HAP-1 (cell line): ENCODE measurements around the gene ARHGAP5.

Experiments used
- DNase-seq, 2 experiments: peaks; one replicate each; pipeline ENCODE4 v3.0.0-alpha.2; 2016 to 2020; ENCODE audit warnings: low spot score in 2 of 2
- H3K27me3 ChIP-seq: fragments of 250-450 bp; sonication (Bioruptor Pico); 2 replicates; pipeline ENCODE4 v1.5.1; 2020; ENCODE audit warnings: low read depth, mild to moderate bottlenecking, moderate library complexity
- H3K36me3 ChIP-seq: fragments of 250-450 bp; sonication (Bioruptor Pico); replicated peaks from 2 replicates; pipeline ENCODE4 v1.5.1; 2020; ENCODE audit warnings: mild to moderate bottlenecking
- H3K4me1 ChIP-seq: fragments of 250-450 bp; sonication (Bioruptor Pico); 2 replicates; pipeline ENCODE4 v1.5.1; 2020; ENCODE audit warnings: mild to moderate bottlenecking
- H3K4me3 ChIP-seq: fragments of 250-450 bp; sonication (Bioruptor Pico); 2 replicates; pipeline ENCODE4 v1.5.1; 2020; ENCODE audit warnings: mild to moderate bottlenecking, moderate library complexity
- H3K9me3 ChIP-seq: fragments of 250-450 bp; sonication (Bioruptor Pico); 2 replicates; pipeline ENCODE4 v1.5.1; 2020; ENCODE audit warnings: mild to moderate bottlenecking, moderate library complexity
- in situ Hi-C: fragments of 300-500 bp; cut with MboI; formaldehyde crosslinking; loops from 3 replicates; pipeline ENCODE4 v1.14.3; 2020; ENCODE audit warnings: low sequenced_read_pairs, inconsistent platforms, mixed read lengths

The ARHGAP5 gene

GRCh38 chr14:32206552-32206951, 129.4 kb downstream of the ARHGAP5 start:
- no peaks in the 10 kb centered on the region for H3K9me3 ChIP-seq
- H3K4me1 ChIP-seq: peaks cover 16% of the 10 kb centered on the region
- H3K36me3 ChIP-seq: no peaks in the 10 kb centered on the region
- H3K27me3 ChIP-seq: no peaks in the 10 kb centered on the region; the same call in 1 of the 2 replicates
- no peak overlapping the region for H3K4me3 ChIP-seq
- in situ Hi-C loops: no loop called here
- no peak for DNase-seq

DNA sequence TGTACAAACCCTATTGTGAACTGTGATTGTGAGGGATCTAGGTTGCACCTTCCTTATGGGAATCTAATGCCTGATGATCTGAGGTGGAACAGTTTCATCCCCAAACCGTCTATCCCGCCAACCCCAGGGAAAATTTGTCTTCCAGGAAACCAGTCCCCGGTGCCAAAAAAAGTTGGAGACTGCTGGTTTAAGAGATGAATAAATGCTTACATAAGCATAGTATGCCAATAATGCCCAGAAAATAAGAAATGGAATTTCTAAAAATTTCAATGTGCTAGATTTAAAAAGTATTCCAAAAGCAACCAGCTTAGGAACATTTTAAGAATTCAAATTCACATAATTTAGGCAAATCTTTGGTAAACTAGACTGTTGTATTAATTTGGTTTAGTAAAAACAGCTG, 131.4 kb downstream of the ARHGAP5 start:
- in situ Hi-C loops: no loop called here
- Histone ChIP-seq H3K27me3 (no peaks in the 10 kb centered on the region; the same call in 1 of the 2 replicates), H3K4me1 (peaks cover 6% of the 10 kb centered on the region), H3K9me3 (no peaks in the 10 kb centered on the region), H3K36me3 (no peaks in the 10 kb centered on the region), H3K4me3 (no peak overlapping the region)
- no peak for DNase-seq
